ENCODE data around the gene DAW1. TPM values are rescaled to one million over a fixed set of nuclear protein-coding genes. Genes with fewer than 3 reads are reported as not detected.

Gene DAW1
- total and polyA plus RNA-seq, 3 experiments from 2014 or later = not detected

DNA sequence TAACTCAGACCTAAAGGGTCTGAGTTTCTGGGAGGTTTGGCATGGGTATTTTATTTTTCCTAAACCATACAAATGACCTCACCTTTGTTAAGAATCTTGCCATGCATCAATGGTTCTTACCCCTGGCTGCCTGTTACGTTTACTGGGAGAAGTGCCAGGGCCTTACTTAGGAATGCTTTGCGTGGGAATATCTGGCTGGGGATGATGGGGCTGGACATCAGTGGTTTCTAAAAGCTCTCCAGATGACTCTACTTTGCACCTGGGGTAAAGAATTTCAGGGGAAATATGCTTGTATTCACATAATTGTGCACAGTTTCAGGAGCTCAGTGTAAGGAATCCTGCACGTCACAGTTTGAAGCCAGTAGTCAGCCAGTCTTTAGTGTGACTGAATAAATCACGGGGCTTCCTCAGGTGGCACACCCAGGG is 18.2 kb upstream of the DAW1 start:
- Histone ChIP-seq H3K27me3 (ENCODE audit: insufficient read depth, low read length, poor library complexity, severe bottlenecking) (no peaks in the 10 kb centered on the region), H3K4me3 (ENCODE audit: low read length) (no peak overlapping the region), H3K27ac (ENCODE audit: low read depth, low read length) (no peak overlapping the region), H3K36me3 (ENCODE audit: insufficient read depth, low read length) (no peaks in the 10 kb centered on the region), H3K9me3 (ENCODE audit: low read length) (no peaks in the 10 kb centered on the region), H3K4me1 (ENCODE audit: insufficient read depth, low read length) (no peaks in the 10 kb centered on the region)
- ChIA-PET POLR2A (no interaction called here), CTCF (no interaction called here)
- H3K36me3 Mint-ChIP-seq = no peaks in the 10 kb centered on the region
- no peak overlapping the region for H3K27ac Mint-ChIP-seq
- H3K4me1 Mint-ChIP-seq = peaks cover 4 to 12% (median 9%) of the 10 kb centered on the region in 3 donors
- H3K9me3 Mint-ChIP-seq = no peaks in the 10 kb centered on the region
- H3K27me3 Mint-ChIP-seq = peaks cover 6 to 14% of the 10 kb centered on the region in 2 donors
- no peak for DNase-seq
- H3K4me3 Mint-ChIP-seq = no peak overlapping the region

DNA sequence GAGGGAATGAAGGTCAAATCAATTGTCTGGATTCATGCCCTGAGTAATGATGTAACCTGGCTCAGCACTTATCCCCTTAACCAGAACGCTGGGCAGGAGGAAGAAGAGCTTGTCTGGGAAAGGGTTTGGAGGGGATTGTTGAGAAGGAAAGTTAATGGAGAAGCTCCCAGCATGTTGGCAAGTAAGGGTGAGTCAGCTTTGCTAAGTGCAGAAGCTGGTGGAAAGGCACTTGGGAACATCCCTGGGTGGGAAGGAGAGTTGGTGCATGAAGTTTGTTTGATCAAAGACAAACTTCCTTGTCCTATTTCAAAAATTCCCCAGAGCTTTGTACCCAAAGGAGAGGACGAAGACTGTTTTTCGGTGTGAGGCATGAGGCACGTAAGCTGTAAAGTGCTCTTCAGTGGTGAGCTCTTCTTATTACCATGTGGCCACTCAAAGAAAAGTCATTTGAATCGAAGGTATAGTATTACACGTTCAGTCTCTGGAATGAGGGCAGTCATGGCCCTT is 17.6 kb upstream of the DAW1 start:
- Histone ChIP-seq H3K36me3 (ENCODE audit: insufficient read depth, low read length) (no peaks in the 10 kb centered on the region), H3K4me1 (ENCODE audit: insufficient read depth, low read length) (no peaks in the 10 kb centered on the region), H3K27ac (ENCODE audit: low read depth, low read length) (no peak overlapping the region), H3K9me3 (ENCODE audit: low read length) (no peaks in the 10 kb centered on the region), H3K27me3 (ENCODE audit: insufficient read depth, low read length, poor library complexity, severe bottlenecking) (no peaks in the 10 kb centered on the region), H3K4me3 (ENCODE audit: low read length) (no peak overlapping the region)
- Mint-ChIP-seq H3K27ac (peak overlapping the region in 3 of 8 donors; percentile 13 to 44 (median 25)), H3K27me3 (peaks cover 6 to 14% of the 10 kb centered on the region in 2 donors), H3K4me1 (peaks cover 2 to 8% (median 5%) of the 10 kb centered on the region in 3 donors), H3K9me3 (no peaks in the 10 kb centered on the region), H3K4me3 (peak overlapping the region in 1 of 7 donors; percentile 17), H3K36me3 (no peaks in the 10 kb centered on the region)
- POLR2A ChIA-PET = no interaction called here
- no peak for DNase-seq
- CTCF ChIA-PET = no interaction called here

DNA sequence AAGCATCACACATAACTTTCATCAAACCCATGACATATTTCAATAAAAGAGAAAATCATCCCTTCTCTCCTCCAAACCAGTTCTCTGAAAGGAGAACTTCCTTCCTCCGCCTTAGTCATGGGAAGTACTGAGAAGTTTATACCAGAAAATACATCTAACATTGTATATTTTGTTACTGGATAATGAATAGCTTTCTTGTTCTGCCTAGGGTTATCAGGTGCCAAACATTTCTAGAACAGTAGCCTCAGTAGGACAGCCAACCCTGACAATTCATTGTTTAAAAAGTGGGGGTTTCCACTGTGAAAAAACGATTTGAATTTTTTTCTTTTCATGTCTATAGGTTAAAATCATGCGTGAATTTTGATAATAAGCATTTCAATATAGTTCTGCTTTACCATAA is 16.0 kb upstream of the DAW1 start:
- no peaks in the 10 kb centered on the region for H3K36me3 Mint-ChIP-seq
- H3K9me3 Mint-ChIP-seq = no peaks in the 10 kb centered on the region
- peak overlapping the region in 1 of 8 donors; percentile 28 for H3K27ac Mint-ChIP-seq
- Histone ChIP-seq H3K27ac (ENCODE audit: low read depth, low read length) (no peak overlapping the region), H3K36me3 (ENCODE audit: insufficient read depth, low read length) (no peaks in the 10 kb centered on the region), H3K4me1 (ENCODE audit: insufficient read depth, low read length) (no peaks in the 10 kb centered on the region), H3K4me3 (ENCODE audit: low read length) (no peak overlapping the region), H3K27me3 (ENCODE audit: insufficient read depth, low read length, poor library complexity, severe bottlenecking) (no peaks in the 10 kb centered on the region), H3K9me3 (ENCODE audit: low read length) (no peaks in the 10 kb centered on the region)
- ChIA-PET CTCF (no interaction called here), POLR2A (no interaction called here)
- H3K4me1 Mint-ChIP-seq = peaks cover 0 to 1% (median 0%) of the 10 kb centered on the region in 3 donors
- H3K4me3 Mint-ChIP-seq = no peak overlapping the region
- peaks cover 6 to 14% of the 10 kb centered on the region in 2 donors for H3K27me3 Mint-ChIP-seq
- DNase-seq = no peak

DNA sequence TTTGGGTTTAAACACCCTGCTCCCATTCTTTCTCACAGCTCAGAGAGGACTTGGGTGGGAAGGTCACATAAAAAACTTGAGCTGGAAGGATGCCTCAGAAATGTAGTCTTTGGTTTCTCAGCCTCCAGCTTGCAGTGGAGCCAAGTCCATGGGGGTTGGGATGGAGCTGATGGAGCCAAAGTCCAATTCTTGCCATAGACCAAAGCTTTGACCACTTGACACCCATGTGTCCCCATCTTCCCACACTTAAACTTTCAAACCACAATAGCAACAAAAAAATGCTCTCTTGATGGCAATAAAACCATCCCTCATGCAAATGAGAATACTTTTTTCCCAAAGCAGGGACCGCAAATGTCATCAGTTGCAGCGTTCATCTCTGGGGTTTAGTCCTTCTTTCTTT is 14.7 kb upstream of the DAW1 start:
- H3K9me3 ChIP-seq (ENCODE audit: low read length) = no peaks in the 10 kb centered on the region
- POLR2A ChIA-PET = interaction anchor here (0.7 kb wide), 1 partner anchor 384 kb away, joined by 13 read pairs; no protein-coding TSS in a partner anchor
- no peak overlapping the region for H3K4me3 ChIP-seq (ENCODE audit: low read length)
- H3K27me3 Mint-ChIP-seq = peaks cover 6 to 14% of the 10 kb centered on the region in 2 donors
- H3K4me3 Mint-ChIP-seq = no peak overlapping the region
- H3K9me3 Mint-ChIP-seq = no peaks in the 10 kb centered on the region
- no peaks in the 10 kb centered on the region for H3K27me3 ChIP-seq (ENCODE audit: insufficient read depth, low read length, poor library complexity, severe bottlenecking)
- no peaks in the 10 kb centered on the region for H3K36me3 ChIP-seq (ENCODE audit: insufficient read depth, low read length)
- no peak for DNase-seq
- CTCF ChIA-PET = no interaction called here
- H3K27ac ChIP-seq (ENCODE audit: low read depth, low read length) = no peak overlapping the region
- no peaks in the 10 kb centered on the region for H3K4me1 ChIP-seq (ENCODE audit: insufficient read depth, low read length)
- no peaks in the 10 kb centered on the region for H3K4me1 Mint-ChIP-seq
- no peak overlapping the region for H3K27ac Mint-ChIP-seq
- no peaks in the 10 kb centered on the region for H3K36me3 Mint-ChIP-seq

DNA sequence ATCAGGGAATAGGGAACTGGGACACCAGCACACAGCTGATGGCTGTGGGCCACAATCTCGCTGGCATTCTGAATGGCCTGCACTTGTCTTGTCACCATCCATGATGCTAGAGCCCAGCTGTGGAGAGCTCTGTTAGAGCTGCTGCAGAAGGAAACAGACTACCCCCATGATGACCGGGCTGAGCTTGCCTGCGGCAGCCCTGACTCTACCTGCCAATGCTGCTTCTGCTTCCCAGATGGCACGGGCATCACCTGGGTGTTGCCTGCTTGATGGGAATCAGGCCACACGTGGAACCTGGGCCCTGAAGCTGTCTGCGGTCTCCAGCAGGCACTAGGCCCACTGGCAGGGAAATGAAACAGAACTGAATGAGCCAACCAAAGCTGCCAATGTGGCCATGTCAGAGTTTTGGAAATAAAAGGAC is 11.2 kb upstream of the DAW1 start:
- ChIA-PET POLR2A (no interaction called here), CTCF (no interaction called here)
- no peak overlapping the region for H3K4me3 Mint-ChIP-seq
- no peak overlapping the region for H3K27ac ChIP-seq (ENCODE audit: low read depth, low read length)
- H3K9me3 Mint-ChIP-seq = no peaks in the 10 kb centered on the region
- H3K27me3 Mint-ChIP-seq = peaks cover 0 to under 1% of the 10 kb centered on the region in 2 donors
- no peaks in the 10 kb centered on the region for H3K4me1 Mint-ChIP-seq
- H3K4me1 ChIP-seq (ENCODE audit: insufficient read depth, low read length) = no peaks in the 10 kb centered on the region
- H3K4me3 ChIP-seq (ENCODE audit: low read length) = no peak overlapping the region
- H3K36me3 ChIP-seq (ENCODE audit: insufficient read depth, low read length) = no peaks in the 10 kb centered on the region
- H3K36me3 Mint-ChIP-seq = no peaks in the 10 kb centered on the region
- peak overlapping the region in 3 of 8 donors; percentile 1 to 59 (median 38) for H3K27ac Mint-ChIP-seq
- no peaks in the 10 kb centered on the region for H3K27me3 ChIP-seq (ENCODE audit: insufficient read depth, low read length, poor library complexity, severe bottlenecking)
- DNase-seq = no peak
- H3K9me3 ChIP-seq (ENCODE audit: low read length) = no peaks in the 10 kb centered on the region

DNA sequence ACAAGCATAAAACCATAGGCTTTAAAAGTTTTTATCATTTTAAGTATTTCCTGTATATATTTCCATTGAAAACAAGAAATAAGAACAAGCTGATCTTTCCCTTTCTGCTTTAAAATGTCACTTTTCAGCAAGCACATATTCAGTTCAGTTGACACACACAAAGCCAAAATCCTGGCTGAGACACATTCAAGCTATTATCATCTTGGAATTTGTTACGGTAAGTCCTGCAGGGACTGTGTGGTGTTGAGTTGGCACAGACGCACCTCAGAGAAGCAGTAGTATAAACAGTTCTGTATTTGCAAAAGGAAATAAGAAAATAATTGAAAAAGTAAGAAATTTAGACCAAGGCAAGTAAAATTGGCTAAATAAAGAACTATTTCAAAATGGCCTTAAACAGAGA is 10.4 kb upstream of the DAW1 start:
- DNase-seq = no peak
- no peaks in the 10 kb centered on the region for H3K36me3 Mint-ChIP-seq
- no peaks in the 10 kb centered on the region for H3K4me1 Mint-ChIP-seq
- Histone ChIP-seq H3K4me3 (ENCODE audit: low read length) (no peak overlapping the region), H3K27me3 (ENCODE audit: insufficient read depth, low read length, poor library complexity, severe bottlenecking) (no peaks in the 10 kb centered on the region), H3K36me3 (ENCODE audit: insufficient read depth, low read length) (no peaks in the 10 kb centered on the region), H3K27ac (ENCODE audit: low read depth, low read length) (no peak overlapping the region), H3K4me1 (ENCODE audit: insufficient read depth, low read length) (no peaks in the 10 kb centered on the region), H3K9me3 (ENCODE audit: low read length) (no peaks in the 10 kb centered on the region)
- no peaks in the 10 kb centered on the region for H3K9me3 Mint-ChIP-seq
- H3K27ac Mint-ChIP-seq = peak overlapping the region in 2 of 8 donors; percentile 38 to 59
- CTCF ChIA-PET = no interaction called here
- H3K4me3 Mint-ChIP-seq = no peak overlapping the region
- H3K27me3 Mint-ChIP-seq = no peaks in the 10 kb centered on the region
- POLR2A ChIA-PET = no interaction called here

DNA sequence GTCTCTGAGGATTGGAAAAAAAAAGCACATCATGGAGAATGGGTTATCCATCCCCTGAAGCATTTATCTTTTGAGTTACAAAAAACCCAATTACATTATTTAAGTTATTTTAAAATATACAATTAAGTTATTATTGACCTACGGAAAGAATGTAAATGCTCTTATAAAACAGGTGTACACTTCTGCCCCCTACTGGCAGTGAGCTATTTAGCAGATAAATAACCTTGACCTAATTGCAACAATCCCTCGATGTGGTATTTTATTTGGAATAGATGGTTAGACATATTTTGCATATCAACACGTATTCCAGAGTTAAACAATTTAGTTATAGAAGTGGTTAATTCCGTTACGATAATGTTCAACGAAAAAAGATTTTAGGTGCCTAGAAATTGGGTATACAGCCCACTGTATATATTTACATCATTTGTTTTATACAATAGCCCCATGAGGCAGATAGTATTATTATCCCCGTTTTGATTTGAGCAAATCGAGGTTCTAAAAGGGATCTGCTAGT is 9.1 kb upstream of the DAW1 start:
- H3K4me1 ChIP-seq (ENCODE audit: insufficient read depth, low read length) = no peaks in the 10 kb centered on the region
- H3K27me3 ChIP-seq (ENCODE audit: insufficient read depth, low read length, poor library complexity, severe bottlenecking) = no peaks in the 10 kb centered on the region
- Mint-ChIP-seq H3K4me1 (no peaks in the 10 kb centered on the region), H3K9me3 (no peaks in the 10 kb centered on the region), H3K4me3 (no peak overlapping the region), H3K27ac (no peak overlapping the region), H3K27me3 (no peaks in the 10 kb centered on the region), H3K36me3 (no peaks in the 10 kb centered on the region)
- no peaks in the 10 kb centered on the region for H3K36me3 ChIP-seq (ENCODE audit: insufficient read depth, low read length)
- peak in 2 of 5 donors; percentile 16 to 17 for DNase-seq
- H3K4me3 ChIP-seq (ENCODE audit: low read length) = no peak overlapping the region
- ChIA-PET CTCF (interaction anchor here (1.0 kb wide), 2 partner anchors 10 to 28 kb away, joined by 3 read pairs; no protein-coding TSS in a partner anchor), POLR2A (no interaction called here)
- no peak overlapping the region for H3K27ac ChIP-seq (ENCODE audit: low read depth, low read length)
- no peaks in the 10 kb centered on the region for H3K9me3 ChIP-seq (ENCODE audit: low read length)

DNA sequence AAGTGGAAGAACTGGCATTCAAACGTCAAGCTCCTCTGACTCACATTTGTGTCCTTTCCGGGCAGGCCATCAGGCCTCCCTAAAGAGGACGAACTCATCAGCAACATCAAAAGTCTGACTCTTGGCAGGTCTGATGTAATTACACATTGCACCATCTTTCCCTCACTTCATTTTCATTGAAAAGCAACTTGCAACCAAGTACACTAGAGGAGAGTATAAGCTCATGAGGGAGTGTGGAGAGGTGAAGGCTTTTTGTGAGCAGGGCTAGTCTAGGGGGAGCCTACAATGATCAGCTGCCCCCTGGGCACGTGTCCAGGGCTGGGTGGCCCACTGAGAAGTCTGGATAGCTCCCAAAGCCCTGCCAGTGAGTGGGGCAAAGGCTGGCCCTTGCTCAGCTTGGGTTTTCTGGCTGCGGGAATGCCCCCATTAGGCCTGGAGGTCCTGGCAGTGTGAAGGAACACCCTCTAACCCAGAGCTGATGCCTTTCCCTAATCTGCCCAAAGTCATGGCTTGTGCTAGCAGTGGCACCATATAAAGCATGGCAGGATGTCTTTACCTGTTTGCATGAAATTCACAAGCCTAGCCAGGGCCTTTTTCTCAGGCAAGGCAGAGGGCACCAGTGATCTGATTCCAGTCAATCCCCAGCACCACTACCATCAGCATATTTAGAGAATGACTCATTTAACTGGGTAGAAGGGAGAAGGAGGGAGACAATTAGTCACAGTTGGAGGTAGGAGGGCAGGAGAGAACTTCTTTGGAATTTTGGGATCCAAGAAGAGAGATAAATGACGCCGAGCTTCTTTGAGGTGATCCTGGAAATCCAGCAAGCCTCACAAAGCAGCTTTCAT is 8.5 kb upstream of the DAW1 start:
- H3K27me3 Mint-ChIP-seq = no peaks in the 10 kb centered on the region
- H3K27ac Mint-ChIP-seq = no peak overlapping the region
- no peaks in the 10 kb centered on the region for H3K9me3 ChIP-seq (ENCODE audit: low read length)
- H3K27me3 ChIP-seq (ENCODE audit: insufficient read depth, low read length, poor library complexity, severe bottlenecking) = no peaks in the 10 kb centered on the region
- no peak overlapping the region for H3K27ac ChIP-seq (ENCODE audit: low read depth, low read length)
- DNase-seq = no peak
- H3K9me3 Mint-ChIP-seq = no peaks in the 10 kb centered on the region
- ChIA-PET CTCF (interaction anchor here (1.0 kb wide), 2 partner anchors 10 to 27 kb away, joined by 3 read pairs; no protein-coding TSS in a partner anchor), POLR2A (no interaction called here)
- H3K4me3 Mint-ChIP-seq = no peak overlapping the region
- H3K4me1 ChIP-seq (ENCODE audit: insufficient read depth, low read length) = no peaks in the 10 kb centered on the region
- no peaks in the 10 kb centered on the region for H3K36me3 ChIP-seq (ENCODE audit: insufficient read depth, low read length)
- no peak overlapping the region for H3K4me3 ChIP-seq (ENCODE audit: low read length)
- no peaks in the 10 kb centered on the region for H3K36me3 Mint-ChIP-seq
- H3K4me1 Mint-ChIP-seq = no peaks in the 10 kb centered on the region
